Stimulated activated CD8-positive, alpha-beta memory T cell treated with anti-CD3 and anti-CD28 coated beads, Interleukin-15, amount 100 ng/mL, for 1 hour (primary cell): Measurements from ENCODE around the gene MPV17L.
"Not testable (repeated sequence)": the region's sequence is repeated elsewhere in the genome, so short reads cannot be mapped to it uniquely, and the experiment has no call there.

Experiments
- DNase-seq: peaks from one replicate; pipeline ENCODE4 v3.0.0-alpha.2; 2020; ENCODE audit warnings: low read depth

MPV17L gene

DNA sequence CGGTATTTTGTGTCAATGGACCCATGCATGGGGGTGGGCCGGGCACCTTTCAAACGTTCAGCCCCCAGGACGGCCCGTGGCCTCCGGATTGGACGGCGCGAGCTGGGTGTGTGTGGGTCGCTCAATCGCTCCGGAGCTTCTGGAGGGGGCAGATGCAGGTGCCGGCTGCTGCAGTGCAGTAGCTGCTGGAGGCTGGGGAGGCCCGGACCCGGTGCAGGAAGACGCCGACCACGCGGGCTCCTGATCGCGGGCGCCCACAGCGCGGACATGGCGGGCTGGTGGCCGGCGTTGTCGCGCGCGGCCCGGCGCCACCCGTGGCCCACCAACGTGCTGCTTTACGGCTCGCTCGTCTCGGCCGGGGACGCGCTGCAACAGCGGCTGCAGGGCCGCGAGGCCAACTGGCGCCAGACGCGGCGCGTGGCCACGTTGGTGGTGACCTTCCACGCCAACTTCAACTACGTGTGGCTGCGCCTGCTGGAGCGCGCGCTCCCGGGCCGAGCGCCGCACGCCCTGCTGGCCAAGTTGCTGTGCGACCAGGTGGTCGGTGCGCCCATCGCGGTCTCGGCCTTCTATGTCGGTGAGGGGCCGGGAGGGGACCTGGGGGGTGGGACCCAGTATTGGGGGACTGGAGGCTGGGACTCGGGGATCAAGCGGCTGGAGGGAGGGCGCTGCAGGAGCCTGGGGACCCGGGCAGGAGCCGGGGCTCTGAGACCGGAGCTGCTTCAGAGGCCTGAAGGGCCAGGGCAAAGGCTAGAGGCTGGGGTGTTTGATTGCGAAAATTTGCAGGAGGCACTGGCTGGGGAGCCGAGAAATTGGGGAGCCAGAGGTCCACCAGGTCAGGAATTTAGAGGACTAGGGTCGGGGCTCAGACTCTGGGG is at the start of gene MPV17L:
TSS of gene MPV17L (plus strand) at position 124 of the 878 bp plus-strand sequence. CDS start at position 268, 144 bp downstream.
- DNase-seq, result not testable (repeated sequence)

DNA sequence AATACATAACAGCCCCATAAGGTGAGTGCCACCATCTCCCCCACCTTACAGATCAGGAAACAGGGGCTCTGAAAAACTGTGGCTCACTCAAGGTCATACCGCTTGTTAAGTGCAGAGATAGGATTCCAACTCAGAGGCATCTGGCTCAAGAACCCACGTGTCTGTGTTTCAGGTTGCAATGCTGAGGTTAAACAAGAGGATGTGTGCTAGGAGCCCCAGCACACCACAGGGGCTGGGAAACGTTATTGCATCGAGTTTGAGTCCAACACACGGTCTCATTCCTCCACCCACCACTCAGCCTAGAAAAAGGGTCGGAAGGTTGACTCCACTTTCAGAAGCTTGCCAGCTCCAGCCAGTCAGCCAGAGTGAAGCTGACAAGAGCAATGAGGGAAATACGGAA is 46.8 kb upstream of the MPV17L start:
- DNase-seq, result not testable (repeated sequence)

DNA sequence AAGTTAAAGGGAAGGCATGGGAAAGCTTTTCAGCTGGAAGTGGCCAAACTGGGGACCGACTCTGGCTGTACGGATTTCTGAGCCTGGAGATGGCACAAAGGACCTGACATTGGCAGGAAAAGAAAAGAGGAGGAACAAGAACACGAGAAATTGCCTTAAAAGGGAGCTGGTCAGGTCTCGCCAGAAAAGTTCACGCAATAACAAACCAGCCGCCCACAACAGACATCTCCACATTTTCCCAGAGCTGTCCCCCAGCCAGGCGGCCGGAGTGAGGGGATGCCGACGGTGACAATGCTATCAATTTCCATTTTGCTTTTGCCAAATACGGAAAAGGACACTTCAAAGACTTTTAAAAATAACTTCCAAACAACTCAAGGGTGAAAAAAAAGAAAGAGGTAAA is 44.3 kb upstream of the MPV17L start:
- not testable (repeated sequence) for DNase-seq

DNA sequence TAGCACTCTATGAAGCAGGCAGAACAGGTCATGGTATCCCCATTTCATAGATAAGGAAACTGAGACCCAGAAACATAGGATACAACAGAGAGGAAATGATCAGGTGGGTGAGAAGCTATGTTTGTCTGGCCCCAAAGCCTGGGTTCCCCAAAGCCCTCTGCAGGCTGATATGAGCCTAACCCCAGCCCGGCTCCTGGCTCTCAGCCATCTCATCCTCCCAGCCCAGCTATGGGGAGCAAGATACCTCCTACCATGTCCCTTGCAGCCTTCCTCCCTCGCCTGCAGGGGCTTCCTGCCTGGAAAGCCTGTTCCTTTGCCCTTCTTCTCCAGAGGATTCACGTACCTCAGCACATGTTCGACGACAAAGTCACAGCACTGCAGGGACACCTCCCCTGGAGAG is 43.8 kb upstream of the MPV17L start:
- not testable (repeated sequence) for DNase-seq

DNA sequence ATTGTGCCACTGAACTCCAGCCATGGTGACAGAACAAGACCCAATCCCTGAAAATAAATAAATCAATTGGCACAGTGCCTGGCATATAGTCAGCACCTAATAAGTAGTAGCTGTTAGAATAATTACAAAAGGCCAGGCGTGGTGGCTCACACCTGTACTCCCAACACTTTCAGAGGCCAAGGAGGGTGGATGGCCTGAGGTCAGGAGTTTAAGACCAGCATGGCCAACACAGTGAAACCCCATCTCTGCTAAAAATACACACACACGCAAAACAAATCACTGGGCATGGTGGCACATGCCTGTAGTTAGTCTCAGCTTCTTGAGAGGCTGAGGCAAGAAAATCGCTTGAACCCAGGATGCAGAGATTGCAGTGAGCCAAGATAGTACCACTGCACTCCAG is 42.7 kb upstream of the MPV17L start:
- DNase-seq, result not testable (repeated sequence)

DNA sequence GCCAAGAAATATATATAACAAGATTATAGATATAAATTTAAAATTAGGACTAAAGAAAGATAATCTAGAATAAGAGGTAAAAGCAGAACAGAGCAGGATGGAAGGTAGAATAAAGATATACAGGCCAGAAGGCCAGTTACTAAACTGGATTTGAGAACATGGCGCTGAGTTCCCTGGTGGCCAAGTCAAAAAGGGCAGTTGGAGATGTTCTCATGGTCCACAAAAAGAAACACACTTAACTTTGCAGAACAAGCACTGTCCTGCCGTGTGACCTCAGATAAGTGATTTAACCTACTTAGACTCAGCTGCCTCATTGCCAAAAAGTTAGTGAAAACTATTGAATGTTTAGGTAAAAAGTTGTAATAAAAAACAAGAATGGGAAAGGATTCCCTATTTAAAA is 40.7 kb upstream of the MPV17L start:
- DNase-seq, result not testable (repeated sequence)

DNA sequence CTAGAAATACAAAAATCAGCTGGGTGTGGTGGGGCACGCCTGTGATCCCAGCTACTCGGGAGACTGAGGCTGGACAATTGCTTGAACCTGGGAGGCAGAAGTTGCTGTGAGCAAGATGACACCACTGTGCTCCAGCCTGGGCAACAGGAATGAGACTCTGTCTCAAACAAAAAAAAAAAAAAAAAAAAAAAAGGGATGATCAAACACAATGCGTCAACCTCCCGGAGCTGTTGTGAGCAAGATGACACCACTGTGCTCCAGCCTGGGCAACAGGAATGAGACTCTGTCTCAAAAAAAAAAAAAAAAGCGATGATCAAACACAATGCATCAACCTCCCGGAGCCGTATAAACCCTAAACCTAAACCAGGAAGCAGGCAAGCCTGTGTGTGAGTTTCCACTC is 38.1 kb upstream of the MPV17L start:
- DNase-seq, result not testable (repeated sequence)

DNA sequence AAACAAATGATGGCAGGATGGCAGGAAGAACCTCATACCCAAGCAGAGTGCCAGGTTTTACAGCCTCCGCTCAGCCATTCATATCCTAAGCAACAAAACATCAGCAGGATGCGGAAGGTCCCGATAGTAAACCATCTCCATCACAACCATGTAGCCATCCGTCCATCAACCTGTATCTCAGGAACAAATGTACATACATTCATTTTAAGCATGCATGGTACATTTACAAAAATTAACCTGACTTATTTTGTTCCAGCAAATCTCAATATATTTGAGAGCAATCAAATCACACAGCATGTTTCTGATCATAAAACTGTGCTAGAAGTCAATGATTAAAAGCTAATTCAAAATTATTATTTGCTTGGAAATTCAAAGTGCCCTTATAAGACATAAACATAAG is 17.4 kb upstream of the MPV17L start, which contains the start of gene NPIPA5:
TSS of gene NPIPA5 (minus strand) at position 101 of the 400 bp plus-strand sequence. CDS start at position 101, 0 bp downstream.
- not testable (repeated sequence) for DNase-seq

DNA sequence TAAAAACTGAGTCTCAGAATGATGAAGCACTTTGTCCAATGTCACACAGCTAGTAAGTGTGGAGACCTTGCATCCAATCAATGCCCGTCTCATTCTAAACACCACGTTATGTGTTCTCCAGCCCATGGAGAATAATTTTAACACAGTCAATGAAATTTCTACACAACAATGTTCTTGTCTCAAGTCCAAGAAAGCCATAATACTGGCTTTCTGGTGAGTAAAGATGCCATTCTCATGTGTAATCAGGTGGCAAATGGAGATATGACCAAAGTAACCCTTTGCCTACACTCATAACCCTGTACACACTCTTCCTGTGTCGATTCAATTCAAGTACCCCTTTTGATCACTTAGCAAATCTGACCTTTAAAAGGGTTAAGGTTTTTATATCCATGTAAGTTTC is 12.7 kb upstream of the MPV17L start:
- DNase-seq, result not testable (repeated sequence)

DNA sequence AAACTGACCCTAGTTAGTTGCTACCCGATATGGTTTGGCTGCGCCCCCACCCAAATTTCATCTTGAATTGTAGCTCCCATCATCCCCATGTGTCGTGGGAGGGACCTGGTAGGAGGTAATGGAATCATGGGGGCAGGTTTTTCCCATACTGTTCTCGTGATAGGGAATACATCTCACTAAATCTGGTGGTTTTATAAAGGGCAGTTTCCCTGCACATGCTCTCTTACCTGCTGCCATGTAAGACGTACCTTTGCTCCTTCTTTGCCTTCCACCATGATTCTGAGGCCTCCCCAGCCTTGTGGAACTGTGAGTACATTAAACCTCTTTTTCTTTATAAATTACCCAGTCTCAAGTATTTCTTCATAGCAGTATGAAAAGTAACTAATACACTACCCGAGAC is 7.5 kb upstream of the MPV17L start:
- DNase-seq, result not testable (repeated sequence)

DNA sequence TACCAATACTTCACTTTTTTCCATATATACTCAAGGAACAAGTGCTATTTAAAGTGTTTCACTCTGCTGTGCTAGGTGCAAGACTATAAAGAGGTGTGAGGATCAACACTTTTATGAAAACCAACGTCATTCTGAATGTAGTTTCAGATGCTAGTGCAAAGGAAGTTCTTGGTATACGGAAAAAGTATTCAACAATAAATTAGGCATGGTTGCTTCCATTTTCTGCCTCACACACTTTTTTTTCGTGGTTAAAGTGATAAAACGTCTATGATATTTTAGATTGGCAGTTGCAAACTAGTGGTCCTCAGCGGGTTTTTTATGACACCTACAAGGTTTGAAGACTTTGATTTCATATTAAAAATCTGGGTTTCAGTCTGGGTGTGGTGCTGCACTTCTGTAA is 5.6 kb upstream of the MPV17L start:
- DNase-seq, result not testable (repeated sequence)

DNA sequence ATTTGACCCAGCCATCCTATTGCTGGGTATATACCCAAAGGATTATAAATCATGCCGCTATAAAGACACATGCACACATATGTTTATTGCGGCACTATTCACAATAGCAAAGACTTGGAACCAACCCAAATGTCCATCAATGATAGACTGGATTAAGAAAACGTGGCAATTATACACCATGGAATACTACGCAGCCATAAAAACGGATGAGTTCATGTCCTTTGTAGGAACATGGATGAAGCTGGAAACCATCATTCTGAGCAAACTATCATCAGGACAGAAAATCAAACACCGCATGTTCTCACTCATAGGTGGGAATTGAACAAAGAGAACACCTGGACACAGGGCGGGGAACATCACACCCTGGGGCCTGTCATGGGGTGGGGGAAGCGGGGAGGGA is 2.5 kb upstream of the MPV17L start:
- DNase-seq, result not testable (repeated sequence)

DNA sequence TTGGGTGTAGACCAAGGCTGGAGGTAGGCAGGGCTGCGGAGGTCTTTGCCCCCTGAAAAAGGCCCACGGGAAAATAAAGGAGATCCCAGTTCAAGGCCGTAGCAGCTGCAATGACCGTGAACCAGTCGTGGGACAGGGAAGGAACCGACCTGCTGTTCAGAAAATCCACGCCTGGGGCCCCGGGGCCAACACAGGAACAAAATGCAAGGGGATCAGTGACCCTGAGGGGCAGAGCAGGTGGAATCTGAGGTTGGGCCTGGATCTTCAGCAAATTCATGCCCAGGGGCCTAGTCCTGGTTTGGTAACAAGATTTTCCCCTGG is 915 bp downstream of the MPV17L start:
- DNase-seq, result not testable (repeated sequence)

DNA sequence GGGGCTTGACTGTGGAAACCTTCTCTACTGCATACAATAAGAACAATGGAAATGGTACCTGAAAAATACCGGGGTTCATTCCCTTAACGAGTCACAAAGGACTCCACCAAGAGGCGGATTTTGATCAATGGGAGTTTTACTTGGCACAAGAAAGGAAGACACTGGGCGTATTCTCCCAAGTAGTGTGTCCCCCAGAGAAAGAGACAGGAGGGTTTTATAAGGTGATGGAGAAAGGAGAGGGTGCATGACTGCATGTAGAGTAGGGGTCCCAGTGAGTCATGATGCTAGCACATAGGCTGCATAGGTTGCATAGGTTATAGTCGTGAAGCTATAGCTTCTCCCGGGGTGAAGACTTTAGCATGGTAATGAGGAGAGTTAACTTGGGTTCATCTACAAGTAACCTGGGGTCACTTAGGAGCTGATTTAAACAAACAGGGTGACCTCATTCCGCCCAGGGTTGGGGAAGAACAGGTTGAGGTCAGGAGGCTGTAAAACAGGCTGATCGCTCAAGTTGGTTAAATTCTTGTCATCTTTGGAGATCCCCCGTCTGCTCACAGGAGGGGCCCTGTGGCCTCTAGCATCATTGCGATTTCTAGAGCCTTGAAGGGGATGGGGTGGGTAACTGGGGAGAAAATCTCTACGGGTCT is 1.5 kb downstream of the MPV17L start:
- no peak for DNase-seq

DNA sequence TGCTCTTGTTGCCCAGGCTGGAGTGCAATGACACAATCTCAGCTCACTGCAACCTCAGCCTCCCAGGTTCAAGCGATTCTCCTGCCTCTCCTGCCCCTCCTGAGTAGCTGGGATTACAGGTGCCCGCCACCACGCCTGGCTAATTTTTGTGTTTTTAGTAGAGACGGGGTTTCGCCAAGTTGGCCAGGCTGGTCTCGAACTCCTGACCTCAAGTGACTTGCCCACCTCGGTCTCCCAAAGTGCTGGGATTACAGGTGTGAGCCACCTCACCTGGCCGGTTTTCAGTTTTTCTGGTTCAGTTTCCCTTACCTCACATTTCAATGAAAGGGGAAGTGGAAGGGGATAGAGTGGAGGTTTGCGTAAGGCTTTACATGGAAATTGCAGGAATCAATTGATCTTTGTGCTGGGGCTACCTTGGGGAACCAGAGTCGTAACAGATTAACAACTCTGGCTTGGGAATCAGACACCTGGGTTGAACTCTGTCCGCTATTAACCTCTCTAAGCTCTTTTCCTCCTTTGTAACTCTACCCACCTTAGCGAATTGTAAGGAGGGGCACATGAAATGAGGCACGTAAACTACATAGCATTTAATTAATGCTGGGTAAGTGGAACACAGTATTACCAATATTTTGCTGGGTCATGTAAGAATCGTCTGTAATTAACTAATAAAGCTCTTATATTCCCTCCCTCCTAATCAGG is 3.2 kb downstream of the MPV17L start:
- no peak for DNase-seq

DNA sequence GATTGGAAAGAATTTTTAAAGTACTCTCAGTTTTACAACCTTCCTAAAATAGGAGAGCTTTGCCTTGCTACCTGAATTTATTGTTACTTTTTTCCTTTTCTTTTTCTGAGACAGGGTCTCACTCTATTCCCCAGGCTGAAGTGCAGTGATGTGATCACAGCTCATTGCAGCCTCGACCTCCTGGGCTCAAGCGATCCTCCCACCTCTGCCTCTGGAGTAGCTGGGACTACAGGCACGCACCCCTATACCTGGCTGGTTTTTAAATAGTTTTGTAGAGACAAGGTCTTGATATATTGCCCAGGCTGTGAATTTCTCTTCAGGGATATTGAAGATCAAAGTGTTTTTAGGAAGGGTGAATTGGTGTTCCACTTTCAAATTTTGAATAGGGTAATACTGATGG is 3.8 kb downstream of the MPV17L start:
- DNase-seq, result no peak

DNA sequence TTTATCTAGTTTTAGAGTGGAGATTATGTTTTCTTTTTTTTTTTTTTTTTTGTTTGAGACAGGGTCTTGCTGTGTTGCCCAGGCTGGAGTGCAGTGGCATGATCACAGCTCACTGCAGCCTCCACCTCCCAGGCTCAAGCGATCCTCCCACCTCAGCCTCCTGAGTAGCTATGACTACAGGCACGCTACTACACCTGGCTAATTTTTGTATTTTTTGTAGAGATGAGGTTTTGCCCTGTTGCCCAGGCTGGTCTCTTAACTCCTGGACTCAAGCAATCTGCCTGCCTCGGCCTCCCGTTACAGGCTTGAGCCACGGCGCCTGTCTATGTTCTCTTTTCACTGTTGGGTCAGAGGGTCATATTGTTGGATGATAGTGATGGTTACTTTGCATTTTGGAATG is 4.8 kb downstream of the MPV17L start:
- not testable (repeated sequence) for DNase-seq

DNA sequence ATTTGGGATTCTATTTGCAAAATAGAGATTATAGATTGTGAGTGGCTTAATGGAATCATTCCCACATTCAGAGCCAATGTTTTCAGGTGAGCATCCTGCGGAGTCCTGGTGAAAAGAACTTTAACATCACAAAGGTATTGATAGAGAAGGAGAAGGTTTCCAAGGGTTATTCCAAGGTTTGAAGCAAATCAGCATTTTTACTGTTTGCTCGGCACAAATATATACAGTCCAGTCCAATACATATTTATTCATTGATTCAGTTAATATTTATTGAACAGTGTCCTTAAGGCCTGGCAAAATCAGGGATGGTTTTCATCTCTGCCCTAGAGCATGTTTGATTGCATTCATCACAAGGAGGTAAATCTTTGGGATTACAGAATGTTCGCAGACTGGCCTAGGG is 6.4 kb downstream of the MPV17L start:
- DNase-seq, result no peak

DNA sequence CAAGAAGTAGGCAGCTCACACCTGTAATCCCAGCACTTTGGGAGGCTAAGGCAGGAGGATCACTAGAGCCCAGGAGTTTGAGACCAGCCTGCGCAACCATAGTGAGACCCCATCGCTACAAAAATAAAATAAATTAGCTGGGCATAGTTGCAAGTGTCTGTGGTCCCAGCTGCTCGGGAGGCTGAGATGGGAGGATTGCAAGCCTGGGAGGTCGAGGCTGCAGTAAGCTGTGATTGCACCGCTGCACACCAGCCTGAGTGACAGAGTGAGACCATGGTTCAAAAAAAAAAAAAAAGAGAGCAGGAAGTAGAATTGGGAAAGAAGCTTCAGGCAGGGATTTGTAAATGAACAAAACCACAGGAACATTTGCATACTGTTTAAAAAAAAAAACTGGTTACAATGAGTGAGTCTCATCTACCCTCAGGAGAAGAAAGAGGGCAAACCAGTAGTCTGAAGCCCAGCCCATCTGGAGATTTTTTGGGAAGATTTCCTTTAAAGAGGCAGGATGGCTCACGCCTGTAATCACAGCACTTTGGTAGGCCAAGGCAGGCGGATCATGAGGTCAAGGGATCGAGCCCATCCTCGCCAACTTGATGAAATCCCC is 7.9 kb downstream of the MPV17L start:
- no peak for DNase-seq

DNA sequence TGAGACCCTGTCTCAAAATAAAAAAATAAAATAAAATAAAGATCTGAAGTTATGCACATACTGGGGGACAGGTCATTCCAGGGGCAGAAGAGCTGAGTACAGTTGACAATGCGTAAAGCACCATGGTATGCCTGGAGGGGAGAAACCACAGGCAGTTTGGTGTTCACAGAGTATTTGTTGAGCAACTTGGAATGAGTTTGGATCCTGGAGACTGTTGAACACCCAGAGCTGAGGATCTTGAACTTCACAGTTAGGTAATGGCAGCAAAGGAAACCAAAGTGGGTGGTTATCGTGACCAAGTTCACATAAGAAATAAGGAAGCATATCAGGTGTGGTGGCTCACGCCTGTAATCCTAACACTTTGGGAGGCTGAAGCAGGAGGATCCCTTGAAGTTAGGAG is 8.5 kb downstream of the MPV17L start:
- DNase-seq, result not testable (repeated sequence)

DNA sequence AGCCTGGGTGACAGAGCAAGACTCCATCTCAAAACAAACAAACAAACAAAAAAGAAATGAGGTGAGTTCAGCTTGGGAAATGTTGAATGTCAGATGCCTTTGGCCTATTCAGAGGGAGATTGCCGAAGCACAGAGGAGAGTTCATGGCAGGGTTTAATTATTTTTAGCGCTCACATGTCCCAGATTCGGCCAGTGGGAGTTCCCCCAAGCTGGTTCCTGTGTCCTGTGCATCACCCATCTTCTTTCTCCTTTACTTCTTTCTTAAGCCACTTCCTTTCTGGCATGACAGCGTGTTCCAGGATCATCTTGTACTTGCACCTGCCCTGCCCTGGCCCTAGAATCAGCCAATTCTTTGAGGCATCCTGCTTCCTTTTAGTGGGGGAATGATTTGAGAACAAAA is 9.2 kb downstream of the MPV17L start:
- DNase-seq, result no peak

DNA sequence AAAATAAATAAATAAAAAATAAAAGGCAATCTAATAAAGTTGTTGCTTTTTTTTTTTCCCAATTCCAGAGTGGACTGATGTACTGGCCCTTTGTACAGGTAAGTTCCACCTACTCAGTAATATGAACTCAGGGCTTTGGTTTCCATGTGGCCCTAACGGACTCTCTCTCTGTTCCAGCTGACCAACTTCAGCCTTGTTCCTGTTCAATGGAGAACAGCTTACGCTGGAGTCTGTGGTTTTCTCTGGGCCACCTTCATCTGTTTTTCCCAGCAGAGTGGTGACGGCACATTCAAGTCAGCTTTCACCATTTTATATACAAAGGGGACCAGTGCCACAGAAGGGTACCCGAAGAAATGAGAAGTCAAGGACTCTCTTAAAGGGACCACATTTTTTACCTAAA is 12.2 kb downstream of the MPV17L start:
- not testable (repeated sequence) for DNase-seq
